Activated T-cell treated with anti-CD3 and anti-CD28 coated beads, Interleukin-2, amount 50 U/mL, for 4 hours (primary cell): Measurements from ENCODE around the gene TIFAB. TPM values are rescaled to one million over a fixed set of nuclear protein-coding genes. Genes with fewer than 3 reads are reported as not detected.
A peak's percentile ranks its signal among the peaks of the same experiment; 100 is the strongest.
"Not testable (repeated sequence)": the region's sequence is repeated elsewhere in the genome, so short reads cannot be mapped to it uniquely, and the experiment has no call there.

Source experiments
- ATAC-seq, 2 donors: fragments of 200-7000 bp; cut with Tn5 transposase; one replicate each; pipeline ENCODE4 v1.10.0; 2021
- DNase-seq: peaks from one replicate; pipeline ENCODE4 v3.0.0-alpha.2; 2020
- H3K27me3 Mint-ChIP-seq: one replicate; pipeline ENCODE4 v1.8.0; 2021; ENCODE audit warnings: low read depth, mixed read lengths
- H3K36me3 Mint-ChIP-seq: one replicate; pipeline ENCODE4 v1.8.0; 2022; ENCODE audit warnings: mixed read lengths; ENCODE audit not compliant: insufficient read depth
- H3K4me1 Mint-ChIP-seq: one replicate; pipeline ENCODE4 v1.8.0; 2021; ENCODE audit warnings: low read depth, mixed read lengths
- H3K4me3 Mint-ChIP-seq: one replicate; pipeline ENCODE4 v1.8.0; 2021; ENCODE audit warnings: mild to moderate bottlenecking, moderate library complexity, mixed read lengths
- H3K9me3 Mint-ChIP-seq: one replicate; pipeline ENCODE4 v1.8.0; 2021; ENCODE audit warnings: mixed read lengths
- total RNA-seq, 3 donors: library from RNA; stranded (reverse); gene quantifications; one replicate each; pipeline ENCODE4 v1.2.1, GENCODE V29; 2021

TIFAB gene, protein sequence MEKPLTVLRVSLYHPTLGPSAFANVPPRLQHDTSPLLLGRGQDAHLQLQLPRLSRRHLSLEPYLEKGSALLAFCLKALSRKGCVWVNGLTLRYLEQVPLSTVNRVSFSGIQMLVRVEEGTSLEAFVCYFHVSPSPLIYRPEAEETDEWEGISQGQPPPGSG
- total RNA-seq = not detected

DNA sequence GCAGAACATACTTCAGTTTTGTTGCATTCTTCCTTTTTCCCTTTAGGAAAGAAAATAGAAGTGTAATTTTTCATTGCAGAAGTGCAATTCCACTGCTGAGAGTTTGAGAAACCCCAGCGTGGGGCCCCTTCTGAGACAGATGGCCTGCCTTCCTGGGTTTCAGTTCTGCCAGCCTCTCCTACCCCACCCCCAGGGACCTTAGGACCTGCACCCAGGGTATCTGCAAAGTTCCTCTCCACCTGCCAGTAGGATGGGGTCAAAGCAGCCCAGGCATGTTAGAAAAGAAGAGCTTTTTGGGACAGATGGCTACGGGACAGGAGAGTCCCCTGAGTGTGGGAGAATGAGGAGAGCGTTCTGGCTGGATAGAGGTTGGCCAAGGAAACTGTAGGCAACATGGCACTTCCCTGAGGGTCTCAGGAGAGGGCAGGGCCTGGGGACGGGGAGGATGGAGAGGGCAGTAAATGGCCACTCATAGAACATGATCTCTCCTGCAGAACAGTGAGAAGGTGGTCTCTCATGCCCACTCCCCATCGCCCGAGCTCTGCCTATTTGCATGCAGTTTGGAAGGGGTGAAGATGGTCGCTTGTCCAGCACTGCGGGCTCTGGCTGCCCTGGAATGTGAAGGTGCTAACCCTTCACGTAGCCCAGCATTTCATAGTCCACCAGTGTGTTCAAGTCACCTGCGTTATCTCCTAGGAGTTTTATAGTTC, at the start of gene TIFAB:
Gene TIFAB (minus strand): TSS at position 31 of the 710 bp plus-strand sequence. CDS start 2,412 bp downstream, outside the sequence.
- Mint-ChIP-seq H3K4me1 (no peaks in the 10 kb centered on the region), H3K4me3 (no peak within 1 kb of the TSS), H3K36me3 (no peaks in the 10 kb centered on the region), H3K27me3 (peaks cover 10% of the 10 kb centered on the region), H3K9me3 (no peaks in the 10 kb centered on the region)
- no peak for ATAC-seq
- no peak for DNase-seq

DNA sequence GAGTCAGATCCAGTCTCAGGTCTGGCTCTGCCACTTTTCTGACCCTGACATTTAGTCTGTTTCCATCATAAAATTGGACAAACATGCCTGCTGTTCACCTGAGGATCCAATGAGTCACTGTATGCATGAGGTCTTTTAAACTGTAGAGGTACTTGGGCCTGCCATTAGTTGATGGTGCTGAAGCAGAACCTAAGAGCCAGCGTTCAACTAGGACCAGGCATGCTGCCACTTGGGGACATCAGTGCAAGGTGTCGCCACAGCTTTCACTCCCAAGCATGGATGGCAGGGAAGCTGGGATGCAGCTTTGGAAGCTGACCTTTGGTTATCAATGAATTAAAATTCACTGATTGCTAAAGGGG, 46.5 kb upstream of the TIFAB start:
- no peaks in the 10 kb centered on the region for H3K36me3 Mint-ChIP-seq
- H3K4me3 Mint-ChIP-seq = no peak overlapping the region
- no peaks in the 10 kb centered on the region for H3K9me3 Mint-ChIP-seq
- DNase-seq (no peak), ATAC-seq (no peak)
- H3K4me1 Mint-ChIP-seq = no peaks in the 10 kb centered on the region
- H3K27me3 Mint-ChIP-seq = peaks cover 40% of the 10 kb centered on the region

DNA sequence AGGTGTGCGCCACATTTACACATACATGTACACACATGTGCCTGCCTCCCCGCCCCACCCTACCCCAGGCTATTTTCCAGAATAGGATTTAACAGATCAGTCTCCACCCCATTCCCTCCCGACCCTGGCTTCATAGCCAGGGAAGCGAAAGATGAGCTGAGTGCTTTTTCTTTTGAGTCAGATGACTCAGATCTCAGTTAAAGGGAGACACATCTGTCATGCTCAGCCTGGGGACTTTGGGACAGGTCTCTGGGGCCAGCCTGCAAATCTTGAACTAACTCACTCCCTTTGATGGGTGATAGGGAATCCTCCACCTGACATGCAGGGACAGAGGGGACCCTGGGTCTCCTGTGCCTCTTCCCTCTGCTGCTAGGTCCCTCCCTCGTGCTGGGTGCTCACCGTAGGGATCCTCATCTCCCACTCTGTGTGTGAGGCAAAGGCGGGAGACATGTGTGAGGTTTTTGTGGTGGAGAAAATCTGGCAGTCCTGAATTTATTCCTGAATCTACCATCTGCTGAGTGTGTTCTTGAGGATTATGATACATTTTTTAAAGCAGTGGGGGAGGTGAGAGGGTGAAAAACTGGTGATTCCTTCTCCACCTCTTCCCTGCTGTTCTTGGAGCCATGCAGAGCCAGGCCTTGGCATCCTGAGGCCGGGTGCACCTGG, 46.0 kb upstream of the TIFAB start:
- no peak for DNase-seq
- Mint-ChIP-seq H3K4me3 (no peak overlapping the region), H3K27me3 (peaks cover 38% of the 10 kb centered on the region), H3K4me1 (no peaks in the 10 kb centered on the region), H3K36me3 (no peaks in the 10 kb centered on the region), H3K9me3 (no peaks in the 10 kb centered on the region)
- no peak for ATAC-seq

DNA sequence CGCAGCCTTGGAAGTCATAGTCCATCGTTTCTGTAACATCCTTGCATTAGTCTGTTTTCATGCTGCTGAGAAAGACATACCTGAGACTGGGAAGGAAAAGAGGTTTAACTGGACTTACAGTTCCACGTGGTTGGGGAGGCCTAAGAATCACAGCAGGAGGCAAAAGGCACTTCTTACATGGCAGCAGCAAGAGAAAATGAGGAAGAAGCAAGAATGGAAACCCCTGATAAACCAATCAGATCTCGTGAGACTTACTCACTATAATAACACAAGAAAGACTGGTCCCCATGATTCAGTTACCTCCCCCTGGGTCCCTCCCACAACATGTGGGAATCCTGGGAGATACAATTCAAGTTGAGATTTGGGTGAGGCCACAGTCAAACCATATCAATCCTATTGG, 43.4 kb upstream of the TIFAB start:
- ATAC-seq, H3K4me3 Mint-ChIP-seq, DNase-seq, H3K36me3 Mint-ChIP-seq, H3K4me1 Mint-ChIP-seq, H3K9me3 Mint-ChIP-seq: not testable (repeated sequence)
- H3K27me3 Mint-ChIP-seq = peaks cover 51% of the 10 kb centered on the region

DNA sequence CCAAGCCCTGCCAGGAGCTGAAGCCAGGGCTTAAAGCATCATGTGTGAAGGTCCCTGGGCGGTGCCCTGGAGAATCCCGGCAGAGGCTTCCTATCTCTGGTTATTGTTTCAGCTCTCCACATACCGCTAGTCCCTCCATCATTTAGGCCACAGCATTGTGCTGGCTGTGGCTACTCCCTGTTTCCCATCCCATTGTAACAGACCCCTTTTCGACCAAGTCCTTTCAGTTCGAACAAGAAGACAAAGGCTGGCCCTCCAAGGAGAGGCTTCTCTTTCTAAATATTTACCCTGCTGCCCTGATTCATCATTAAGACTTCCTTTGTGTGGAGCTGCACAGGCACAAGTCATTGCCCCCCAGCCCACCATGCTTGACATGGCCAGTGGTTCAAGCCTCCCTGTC, 42.0 kb upstream of the TIFAB start:
- Mint-ChIP-seq H3K4me3 (no peak overlapping the region), H3K27me3 (peaks cover 54% of the 10 kb centered on the region)
- no peak for ATAC-seq

DNA sequence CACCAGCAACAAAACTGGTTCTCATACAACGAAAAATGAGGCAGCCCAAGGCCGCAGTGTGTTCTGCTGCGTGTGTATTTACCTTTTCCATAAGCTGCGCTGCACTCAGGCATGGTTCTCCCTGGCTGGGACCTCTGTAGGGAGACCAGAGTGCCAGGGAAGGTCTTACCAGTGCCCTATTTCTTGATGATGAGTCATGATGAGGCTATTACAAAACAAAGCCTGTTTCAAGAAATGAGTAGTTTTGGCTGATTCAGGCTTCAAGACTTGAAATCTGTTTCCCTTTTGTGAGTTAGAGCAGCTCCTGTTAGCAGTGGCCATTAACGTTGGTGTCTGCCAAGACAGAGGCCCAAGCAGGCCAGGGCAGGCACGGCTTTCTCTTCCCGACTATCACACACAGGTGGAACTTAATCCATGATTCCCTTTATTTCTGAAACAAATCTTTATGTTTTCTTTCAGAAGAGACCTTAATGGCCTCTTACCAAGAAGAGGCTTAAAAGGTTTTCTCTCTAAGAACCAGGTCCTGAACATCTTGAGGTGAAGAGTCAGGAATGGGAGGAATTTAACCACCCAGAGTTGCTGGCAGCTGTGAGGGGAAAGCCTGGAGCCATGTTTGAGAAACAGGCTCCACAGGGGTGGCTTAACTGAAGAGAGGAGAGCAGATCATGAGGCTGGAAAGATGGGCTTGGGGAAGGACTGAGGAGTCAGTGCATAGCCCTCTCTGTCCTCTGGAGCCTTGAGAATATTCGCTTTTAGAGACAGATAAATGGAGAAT, 41.4 kb upstream of the TIFAB start:
- ATAC-seq (peak in 1 of 2 donors; percentile 25), DNase-seq (no peak)
- no peaks in the 10 kb centered on the region for H3K36me3 Mint-ChIP-seq
- H3K4me1 Mint-ChIP-seq = peaks cover 6% of the 10 kb centered on the region
- no peak overlapping the region for H3K4me3 Mint-ChIP-seq
- H3K27me3 Mint-ChIP-seq = peaks cover 54% of the 10 kb centered on the region
- no peaks in the 10 kb centered on the region for H3K9me3 Mint-ChIP-seq

More for the DNA sequence above, 42.0 kb upstream of the TIFAB start:
- H3K36me3 Mint-ChIP-seq = no peaks in the 10 kb centered on the region
- DNase-seq = no peak
- H3K4me1 Mint-ChIP-seq = peaks cover 5% of the 10 kb centered on the region
- H3K9me3 Mint-ChIP-seq = no peaks in the 10 kb centered on the region

DNA sequence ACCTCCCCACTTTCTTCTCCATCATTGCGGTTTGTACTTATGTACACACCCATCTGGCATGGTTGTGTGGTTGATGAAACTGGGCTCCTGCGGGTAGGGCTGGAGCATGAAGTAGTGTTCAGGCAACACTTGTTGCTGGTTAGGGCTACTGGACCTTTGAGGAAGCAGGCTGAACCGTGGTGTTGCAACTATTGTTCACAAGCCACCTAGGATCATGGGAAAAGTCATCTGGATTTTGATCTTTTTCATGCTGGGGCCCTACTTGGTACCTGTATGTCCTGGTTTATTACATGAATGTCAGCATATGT, 40.1 kb upstream of the TIFAB start:
- DNase-seq = no peak

DNA sequence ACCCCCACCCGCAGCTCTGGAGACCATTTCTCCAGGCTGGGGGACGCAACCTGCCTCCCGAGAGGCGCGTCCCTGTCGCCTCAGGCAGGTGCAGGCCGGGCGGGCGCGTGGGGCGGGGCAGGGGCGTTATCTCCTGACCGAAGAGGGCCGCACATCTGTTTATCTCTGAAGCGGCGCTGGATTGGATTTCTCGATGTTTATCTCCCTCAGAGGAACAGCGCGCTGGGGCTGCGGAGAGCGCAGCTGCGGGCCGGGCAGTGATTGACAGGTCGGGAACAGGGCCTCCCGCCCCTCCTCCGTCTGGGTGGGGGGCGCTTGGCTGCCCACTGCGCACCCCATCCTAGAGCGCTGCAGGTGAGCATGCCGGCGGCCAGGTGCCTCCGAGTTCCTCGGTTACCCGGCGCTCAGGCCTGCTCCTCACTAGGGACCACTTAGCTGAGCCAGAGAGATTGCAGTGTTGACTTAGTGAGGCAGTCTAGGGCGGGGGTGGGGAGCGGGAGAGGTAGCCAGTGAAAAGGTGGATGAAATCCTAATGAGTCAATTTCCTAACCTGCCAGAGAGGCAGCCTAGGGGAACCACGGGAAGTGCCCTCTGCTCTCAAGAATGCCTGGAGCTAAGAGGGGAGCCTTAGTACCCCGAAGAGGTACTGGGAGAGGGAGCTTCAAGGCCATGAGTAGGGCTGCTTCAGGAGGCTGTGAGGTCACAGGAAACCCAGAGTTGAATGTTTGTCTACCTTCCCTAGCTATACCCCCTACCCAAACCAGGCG, 39.6 kb upstream of the TIFAB start:
- Mint-ChIP-seq H3K36me3 (no peaks in the 10 kb centered on the region), H3K27me3 (peaks cover 63% of the 10 kb centered on the region), H3K4me1 (peaks cover 8% of the 10 kb centered on the region), H3K4me3 (no peak overlapping the region), H3K9me3 (no peaks in the 10 kb centered on the region)
- ATAC-seq (peak in 1 of 2 donors; percentile 35), DNase-seq (no peak)

More for the DNA sequence above, 40.1 kb upstream of the TIFAB start:
- Mint-ChIP-seq H3K36me3 (no peaks in the 10 kb centered on the region), H3K27me3 (peaks cover 61% of the 10 kb centered on the region), H3K4me3 (no peak overlapping the region), H3K4me1 (peaks cover 8% of the 10 kb centered on the region), H3K9me3 (no peaks in the 10 kb centered on the region)
- no peak for ATAC-seq

DNA sequence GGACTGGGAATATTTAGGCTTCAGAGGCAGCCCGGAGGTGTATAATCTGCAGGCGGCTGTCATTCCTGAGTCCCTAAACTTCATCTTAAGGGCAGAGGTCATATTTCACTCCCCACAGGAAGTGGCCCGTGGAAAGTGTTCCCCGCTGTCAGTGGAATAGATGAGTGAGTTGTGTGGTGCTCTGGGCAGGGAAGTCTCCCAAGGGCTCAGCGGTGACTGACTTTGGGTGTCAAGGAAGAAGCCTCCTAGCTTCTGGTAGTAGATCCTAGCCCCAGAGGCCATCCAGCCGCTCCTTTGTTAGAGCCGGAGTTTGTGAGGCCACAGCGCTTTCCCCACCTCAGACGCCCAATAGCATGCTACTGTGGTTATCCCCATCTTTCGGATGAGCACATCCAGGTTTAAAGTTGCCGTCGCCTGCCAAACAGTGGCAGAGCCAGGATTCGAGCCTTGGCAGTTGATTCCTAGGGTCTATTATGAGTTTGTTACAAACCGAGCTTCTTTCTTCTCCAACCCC, 38.9 kb upstream of the TIFAB start:
- no peak for DNase-seq
- Mint-ChIP-seq H3K9me3 (no peaks in the 10 kb centered on the region), H3K4me1 (peaks cover 8% of the 10 kb centered on the region), H3K4me3 (no peak overlapping the region), H3K36me3 (no peaks in the 10 kb centered on the region), H3K27me3 (peaks cover 69% of the 10 kb centered on the region)
- ATAC-seq = no peak

DNA sequence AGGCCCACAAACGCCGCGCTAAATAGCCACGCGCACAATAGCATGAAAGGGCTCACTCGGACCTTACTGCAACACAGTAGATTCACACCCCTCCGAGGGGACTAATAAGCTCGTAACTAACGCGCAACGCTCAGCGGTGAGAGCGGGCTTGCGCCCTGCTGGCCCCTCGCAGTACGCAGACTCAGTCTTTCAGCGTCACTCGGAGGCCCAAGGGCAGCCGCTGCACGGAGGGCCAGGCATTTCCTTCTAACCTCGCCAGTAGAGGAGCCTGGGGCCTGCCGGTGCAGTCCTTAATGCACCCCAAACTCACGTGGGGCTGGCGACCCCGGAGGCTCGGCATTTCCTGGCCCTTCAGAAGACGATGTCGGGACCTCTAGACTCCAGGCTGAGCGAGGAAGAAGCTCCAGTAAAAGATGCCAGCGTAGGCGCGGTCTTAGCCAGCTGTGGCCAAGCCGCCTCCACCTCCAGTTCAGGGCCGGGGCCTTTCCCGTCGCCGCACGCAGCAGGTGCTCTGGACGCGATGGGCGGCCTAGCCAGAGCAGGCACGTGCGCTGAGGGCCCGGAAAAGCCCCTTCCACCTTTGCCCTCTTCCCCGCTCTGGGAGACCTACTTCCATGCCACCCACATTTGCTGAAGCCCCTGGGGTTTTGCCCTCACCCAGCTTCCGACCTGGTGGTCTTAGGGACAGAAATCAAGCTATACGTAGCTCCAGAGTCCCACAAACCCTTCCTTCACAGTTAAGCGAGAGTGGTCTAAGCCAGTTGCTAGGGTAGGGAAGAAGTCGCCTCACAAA, 38.3 kb upstream of the TIFAB start:
- H3K27me3 Mint-ChIP-seq = peaks cover 75% of the 10 kb centered on the region
- H3K36me3 Mint-ChIP-seq = no peaks in the 10 kb centered on the region
- no peak overlapping the region for H3K4me3 Mint-ChIP-seq
- H3K9me3 Mint-ChIP-seq = no peaks in the 10 kb centered on the region
- H3K4me1 Mint-ChIP-seq = peaks cover 8% of the 10 kb centered on the region
- DNase-seq (no peak), ATAC-seq (no peak)

DNA sequence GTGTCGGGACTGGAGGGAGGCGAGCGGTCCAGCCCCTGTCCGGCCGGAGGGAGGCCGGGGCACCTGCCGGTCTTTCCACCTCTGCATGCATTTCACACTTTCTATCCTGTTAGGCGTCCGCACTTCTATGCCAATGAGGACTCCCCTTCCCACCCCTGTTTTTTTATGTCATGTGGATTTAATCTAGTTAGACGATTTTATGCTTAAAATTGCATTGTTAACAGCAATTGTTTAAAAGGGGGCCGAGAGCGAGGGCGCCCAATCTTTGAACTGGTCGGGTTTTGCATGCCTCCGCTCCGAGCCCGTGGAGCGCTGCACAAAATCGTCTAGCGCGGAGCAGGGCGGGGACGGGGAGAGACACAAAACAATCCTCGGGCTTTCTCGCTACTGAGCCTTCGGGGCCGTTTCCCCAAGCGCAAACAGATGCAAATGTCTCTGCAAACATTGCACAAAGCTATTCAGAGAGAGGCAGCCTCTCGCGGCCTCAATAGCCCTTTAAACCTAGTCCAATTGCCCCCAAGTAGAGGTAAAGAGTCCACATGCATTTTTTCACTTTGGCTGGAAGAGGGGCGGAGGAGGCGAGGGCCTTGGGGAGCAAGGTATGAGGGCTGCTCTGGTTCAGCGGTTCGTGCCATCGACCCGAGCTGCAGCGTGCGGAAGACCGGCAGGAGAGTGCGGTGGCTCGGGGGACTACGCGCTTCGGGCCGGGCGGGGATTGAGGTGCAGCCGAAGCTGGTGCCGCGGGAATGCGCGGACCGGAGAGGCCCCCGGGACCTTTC, 37.5 kb upstream of the TIFAB start:
- Mint-ChIP-seq H3K27me3 (peaks cover 76% of the 10 kb centered on the region), H3K9me3 (no peaks in the 10 kb centered on the region), H3K36me3 (no peaks in the 10 kb centered on the region), H3K4me3 (no peak overlapping the region), H3K4me1 (peaks cover 8% of the 10 kb centered on the region)
- no peak for ATAC-seq
- DNase-seq = no peak

DNA sequence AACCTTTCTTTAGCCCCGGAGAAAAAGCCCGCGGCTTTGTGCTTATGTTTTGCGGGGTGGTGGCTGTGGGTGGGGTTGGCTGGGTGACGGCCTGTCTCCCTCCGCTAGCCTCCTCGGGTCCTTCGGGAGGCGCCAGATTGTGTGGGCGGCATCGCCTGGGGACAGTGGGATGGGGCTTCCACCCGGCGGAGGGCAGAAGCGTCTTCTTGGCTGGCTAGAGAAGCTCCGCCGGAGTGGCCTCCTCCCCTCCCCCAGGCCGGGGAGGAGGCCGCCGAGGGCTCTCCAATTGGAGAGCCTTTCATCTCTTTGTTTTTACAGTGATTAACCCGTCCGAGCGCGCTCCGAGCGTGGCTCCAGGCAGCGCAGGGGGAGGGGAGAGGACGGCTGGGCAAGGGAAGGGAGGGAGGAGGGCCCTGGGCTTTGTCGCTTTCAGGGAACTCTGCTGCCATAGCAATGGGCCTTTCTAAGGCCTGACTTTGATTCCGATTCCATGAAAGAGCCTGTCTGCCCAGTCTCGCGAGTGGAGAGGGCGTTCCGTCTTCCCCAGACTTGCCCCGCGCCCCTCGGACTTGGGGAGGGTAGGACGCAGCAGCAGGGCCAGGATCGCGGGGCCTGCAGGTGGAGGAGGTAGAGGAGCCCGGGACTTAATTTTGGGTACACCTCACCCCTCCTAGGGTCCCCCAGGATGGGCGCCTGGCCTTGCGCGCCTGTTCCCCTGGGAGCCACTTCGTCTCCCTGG, 36.7 kb upstream of the TIFAB start:
- DNase-seq = no peak
- no peak overlapping the region for H3K4me3 Mint-ChIP-seq
- ATAC-seq = no peak
- no peaks in the 10 kb centered on the region for H3K36me3 Mint-ChIP-seq
- peaks cover 8% of the 10 kb centered on the region for H3K4me1 Mint-ChIP-seq
- peaks cover 68% of the 10 kb centered on the region for H3K27me3 Mint-ChIP-seq
- no peaks in the 10 kb centered on the region for H3K9me3 Mint-ChIP-seq
